Stimulated activated CD4-positive, alpha-beta T cell treated with anti-CD3 and anti-CD28 coated beads, Interleukin-4, amount 100 ng/mL, for 1 hour (primary cell): ENCODE data around the gene IDH3B.
A peak's percentile ranks its signal among the peaks of the same experiment; 100 is the strongest.
"Not testable (repeated sequence)": the region's sequence is repeated elsewhere in the genome, so short reads cannot be mapped to it uniquely, and the experiment has no call there.

Experiments
- DNase-seq: peaks from one replicate; pipeline ENCODE4 v3.0.0-alpha.2; 2020

Gene IDH3B

DNA sequence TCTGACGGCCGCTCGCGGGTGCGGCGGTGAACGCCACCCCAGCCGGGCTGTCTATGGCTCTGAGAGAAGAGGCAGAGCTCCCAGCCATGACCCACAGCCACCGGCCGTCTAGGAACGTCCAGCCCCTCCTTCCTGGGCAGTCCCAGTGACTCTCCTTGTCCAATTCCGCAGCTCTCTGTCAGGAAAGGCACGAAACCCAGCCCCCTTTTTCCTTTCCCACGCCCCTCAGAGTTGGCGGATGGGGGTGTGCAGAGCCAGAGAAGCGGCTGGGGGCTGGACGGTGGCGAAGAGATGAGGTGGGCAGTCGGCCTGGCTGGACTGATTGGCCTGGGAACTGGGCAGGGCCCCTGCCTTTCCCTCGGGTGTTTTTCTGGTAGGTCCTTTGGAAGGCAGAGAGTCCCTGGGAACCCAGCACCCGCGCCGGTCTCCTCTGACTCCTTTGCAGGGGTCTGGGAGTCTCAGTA lies 30.0 kb upstream of the IDH3B start:
- DNase-seq = no peak

DNA sequence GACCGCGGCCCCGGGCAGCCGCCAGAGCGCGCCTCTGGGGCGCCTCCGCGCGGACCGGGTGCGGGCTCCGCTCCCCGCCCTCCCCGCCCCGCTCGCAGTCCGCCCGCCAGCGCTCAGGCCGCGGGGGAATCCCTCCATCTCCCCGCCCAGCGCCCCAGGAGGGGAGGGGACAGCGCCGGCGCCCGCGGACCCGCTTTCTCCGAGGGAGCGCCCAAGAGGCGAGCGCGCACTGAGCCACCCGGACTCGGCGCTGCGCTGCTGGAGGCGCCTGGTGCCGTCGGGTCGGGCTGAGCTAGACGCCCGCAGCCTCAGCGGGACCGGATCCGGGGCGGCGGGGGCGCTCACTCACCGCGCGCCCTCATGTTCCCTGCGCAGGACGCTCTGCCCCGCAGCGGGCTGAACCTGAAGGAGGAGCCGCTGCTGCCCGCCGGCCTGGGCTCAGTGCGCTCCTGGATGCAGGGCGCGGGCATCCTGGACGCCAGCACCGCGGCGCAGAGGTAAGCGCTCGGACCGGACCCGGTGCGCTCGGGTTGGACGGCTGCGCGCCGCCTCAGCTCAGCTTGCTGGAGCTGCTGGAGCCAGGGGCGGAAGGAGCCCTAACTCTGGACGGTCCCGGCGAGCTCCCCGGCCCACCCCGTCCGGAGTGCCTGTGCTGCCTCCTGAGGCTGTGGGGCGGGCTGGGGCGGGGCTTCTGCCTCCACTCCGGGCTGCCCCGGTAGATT lies 29.4 kb upstream of the IDH3B start:
- peak; percentile 48 for DNase-seq

DNA sequence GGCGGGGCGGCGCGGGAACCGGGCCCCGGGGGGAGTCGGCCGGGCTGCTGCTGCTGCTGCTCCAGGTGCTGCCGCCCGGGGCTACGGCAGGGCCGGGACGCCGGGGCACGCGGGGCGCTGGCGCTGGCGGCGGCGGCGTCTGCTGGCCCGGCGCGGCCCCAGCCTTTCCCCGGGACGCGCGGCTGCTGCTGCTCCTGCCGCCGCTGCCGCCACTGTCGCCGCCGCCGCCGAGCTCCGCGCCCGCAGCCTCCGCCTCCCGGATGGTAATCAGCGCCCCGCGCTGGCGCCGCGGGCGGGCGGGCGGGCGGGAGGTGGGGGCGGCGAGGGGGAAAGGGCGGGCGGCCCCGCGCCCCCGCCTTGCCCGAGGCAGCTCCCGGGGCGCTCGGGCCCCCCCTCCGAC lies 28.9 kb upstream of the IDH3B start:
- DNase-seq = peak; percentile 30

DNA sequence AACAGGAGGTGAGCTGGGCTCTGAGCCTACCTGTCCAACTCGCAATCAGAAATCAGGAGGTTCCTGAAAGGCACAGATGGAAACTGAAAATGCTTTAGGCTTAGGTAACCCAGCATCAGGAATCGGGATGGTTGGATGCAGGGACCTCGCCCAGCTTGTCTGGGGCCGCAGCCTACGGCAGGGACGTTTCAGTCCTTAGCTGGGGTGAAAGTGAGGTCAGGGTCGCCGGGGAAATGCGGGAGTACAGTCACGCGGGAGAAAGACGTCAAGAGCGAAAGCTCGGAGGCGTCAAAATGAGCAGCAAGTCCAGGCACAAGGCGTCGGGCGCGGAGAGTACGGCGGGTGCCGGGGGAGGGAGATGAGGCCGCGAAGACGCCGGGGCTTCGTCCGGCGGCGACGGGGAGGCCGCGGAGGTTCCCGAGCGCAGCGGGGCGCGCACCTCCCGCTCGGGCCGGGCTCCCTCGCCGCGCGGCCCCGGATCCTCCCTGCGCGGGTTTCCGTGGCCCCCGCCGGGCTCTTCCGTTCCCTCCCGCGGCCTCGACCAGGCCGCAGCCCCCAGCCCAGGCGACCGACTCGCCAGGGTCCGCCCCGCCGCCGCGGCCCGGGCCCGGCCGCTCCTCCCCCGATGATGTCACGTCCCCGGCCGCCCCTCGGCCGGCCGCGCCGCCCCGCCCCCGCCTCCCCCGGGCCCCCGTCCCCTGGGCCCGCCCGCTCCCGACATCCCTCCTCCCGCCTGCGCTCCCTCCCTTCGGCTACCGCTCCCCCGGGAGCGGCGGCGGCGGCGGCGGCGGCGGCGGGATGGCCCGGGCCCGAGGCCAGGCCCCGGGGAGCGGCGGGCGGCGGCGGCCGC lies 28.2 kb upstream of the IDH3B start, which contains the start of gene EBF4:
Gene EBF4 (plus strand): TSS at position 745 of the 850 bp plus-strand sequence. CDS start 866 bp downstream, outside the sequence.
- DNase-seq = peak; percentile 20

DNA sequence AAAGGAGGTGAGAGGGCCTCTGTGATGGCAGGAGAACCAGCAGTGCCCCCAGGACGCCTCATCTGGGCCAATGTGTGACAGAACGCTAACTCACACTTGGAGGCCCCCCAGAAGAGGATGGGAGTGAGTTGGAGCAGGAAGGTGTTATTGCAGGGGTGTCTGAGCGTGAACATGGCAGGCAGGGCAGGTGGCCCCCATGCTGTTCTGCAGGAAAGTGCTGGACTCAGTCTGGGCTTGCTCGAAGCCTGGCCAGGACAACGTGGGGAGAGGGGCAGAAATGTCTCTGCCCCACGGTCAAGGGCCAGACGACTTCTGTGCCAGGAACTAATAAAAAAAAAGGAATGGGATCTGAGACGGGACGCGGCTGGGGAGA lies 27.6 kb upstream of the IDH3B start:
- no peak for DNase-seq

DNA sequence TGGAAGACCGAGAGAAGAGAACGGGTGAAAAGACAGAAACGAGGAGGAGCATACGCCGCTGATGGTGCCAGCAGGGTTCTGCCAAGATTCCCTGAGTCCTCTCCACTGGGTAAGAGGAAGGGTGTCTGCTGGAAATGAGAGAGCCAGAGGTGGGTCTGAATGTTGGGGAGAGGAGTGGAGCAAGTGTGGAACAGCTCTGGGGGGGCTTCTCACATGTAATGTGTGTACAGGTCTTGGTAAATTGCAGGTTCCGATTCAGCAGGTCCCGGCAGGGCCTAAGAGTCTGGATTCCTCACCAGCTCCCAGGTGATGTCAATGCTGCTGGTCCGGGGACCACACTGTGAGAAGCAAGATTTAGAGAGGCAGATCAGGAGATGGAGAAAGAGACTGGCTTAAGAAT lies 27.1 kb upstream of the IDH3B start:
- no peak for DNase-seq

DNA sequence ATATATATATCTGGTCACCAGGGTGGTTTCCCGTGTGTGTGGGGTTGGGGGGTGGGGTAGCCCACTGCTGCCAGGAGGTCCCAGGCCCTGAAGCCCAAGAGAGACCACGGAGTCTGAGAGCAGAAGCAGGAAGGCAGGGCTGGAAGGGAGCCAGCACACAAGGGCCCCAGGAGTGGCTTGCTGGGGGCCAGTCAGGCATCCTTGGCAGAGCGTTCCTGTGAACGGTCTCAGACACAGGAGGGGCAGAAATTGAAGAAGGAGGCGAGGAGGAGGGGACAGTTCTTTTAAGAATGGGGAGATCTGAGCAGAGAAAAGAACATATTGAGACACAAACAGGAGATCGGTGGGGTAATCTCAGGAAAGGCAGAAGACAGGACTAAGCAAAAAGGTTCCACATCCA lies 26.7 kb upstream of the IDH3B start:
- DNase-seq = no peak

DNA sequence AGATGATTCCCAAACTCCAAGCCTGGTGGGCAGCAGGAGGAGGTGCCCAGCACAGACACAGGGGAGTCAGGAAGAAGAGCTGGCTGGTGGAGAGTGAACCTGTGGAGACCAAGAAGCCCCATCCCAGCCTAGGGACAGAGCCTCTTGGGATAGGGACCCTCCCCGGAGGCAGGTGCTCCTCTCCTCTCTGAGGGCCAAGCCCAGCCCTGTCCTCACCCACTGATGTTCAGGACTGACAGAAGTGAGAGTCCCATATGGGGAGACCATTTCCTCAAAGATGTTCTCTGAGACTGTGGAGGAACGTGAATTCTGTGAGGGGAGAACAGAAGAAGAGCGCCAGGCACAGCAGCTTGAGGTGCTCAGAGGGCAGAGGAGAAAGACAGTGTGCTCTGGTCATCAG lies 26.2 kb upstream of the IDH3B start:
- no peak for DNase-seq

DNA sequence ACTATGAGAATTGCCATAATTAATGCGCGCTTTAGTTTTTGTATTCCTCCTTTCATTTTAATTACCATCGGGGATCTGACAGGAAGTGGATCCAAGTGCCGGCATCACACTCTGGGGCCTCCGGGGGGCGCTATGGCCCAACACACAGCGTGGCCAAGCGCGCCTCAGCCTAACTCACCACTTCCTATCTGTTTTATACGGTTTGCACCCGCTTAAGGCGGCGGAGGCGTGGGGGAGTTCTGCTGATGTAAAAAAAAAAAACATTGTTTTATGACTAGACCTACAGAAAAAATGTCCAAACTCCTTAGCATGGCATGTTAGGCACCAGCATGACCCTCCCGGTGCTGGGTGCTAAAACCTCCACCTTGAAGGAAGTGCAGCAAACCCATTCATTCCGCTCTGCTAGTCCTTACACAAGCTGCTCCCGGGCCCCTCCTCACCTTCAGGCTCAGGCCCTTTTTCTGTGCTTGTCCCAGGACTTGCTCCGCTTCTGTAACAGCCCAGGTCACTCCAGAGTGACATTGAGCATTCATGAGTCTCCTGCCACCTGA lies 24.1 kb upstream of the IDH3B start:
- peak; percentile 73 for DNase-seq

DNA sequence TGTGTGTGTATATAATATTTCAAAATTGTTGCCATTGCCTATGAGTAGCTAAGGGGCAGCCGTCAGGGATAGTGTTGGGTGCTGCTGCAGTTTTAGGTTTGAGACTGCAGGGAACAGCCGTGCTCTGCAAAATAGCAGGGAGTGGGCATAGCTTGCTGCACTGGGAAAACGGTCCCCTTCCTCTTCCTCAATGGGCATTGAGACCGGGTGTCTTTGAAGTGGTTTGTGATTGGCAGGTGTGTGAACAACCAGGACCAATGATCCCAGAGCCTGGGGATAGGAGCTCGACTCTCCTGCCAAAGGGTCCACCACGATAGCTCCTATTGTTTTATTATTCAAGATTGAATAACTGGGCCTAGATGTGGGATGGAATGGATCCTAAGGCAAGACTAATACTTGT lies 23.5 kb upstream of the IDH3B start:
- no peak for DNase-seq

DNA sequence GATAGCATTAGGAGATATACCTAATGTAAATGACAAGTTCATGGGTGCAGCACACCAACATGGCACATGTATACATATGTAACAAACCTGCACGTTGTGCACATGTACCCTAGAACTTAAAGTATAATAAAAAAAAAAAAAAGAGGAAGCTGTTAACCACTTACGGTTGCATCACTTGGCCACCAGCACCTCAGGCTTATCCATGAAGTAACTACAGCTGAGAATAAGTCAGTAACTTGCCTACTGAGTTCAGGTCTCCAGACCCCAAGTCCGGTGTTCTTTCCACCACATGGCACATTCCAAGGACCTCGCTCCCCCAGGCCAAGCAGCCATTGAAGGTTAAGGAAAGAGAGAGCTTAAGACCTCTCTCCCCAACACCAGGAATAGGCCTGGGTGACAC lies 20.8 kb upstream of the IDH3B start:
- DNase-seq = not testable (repeated sequence)

DNA sequence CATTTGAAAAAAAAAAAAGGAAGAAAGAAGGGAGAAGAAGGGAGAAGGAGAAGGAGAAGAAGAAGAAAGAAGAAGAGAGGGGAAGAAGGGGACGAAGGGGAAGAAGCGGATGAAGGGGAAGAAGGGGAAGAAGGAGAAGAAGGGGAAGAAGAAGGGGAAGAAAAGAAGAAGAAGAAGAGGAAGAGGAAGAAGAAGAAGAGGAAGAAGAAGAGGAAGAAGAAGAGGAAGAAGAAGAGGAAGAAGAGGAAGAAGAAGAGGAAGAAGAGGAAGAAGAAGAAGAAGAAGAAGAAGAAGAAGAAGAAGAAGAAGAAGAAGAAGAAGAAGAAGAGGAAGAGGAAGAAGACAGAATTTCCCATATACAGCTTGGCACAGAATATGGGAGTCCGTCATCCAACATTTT lies 18.0 kb upstream of the IDH3B start:
- DNase-seq = not testable (repeated sequence)

DNA sequence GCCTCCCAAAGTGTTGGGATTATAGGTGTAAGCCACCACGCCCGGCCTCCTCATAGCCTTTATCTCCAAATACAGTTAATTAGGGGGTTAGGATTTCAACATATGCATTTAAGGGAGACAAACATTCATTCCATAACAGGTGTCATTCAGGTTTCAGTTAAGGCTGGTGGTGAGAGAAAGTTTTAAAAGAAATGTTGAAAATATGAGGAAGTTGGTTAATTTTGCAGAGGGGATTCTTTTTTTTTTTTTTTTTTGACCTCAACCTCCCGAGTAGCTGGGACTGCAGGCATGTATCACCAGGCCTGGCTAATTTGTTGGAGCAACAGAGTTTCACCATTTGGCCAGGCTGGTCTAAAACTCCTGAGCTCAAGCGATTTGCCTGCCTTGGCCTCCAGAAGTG lies 16.0 kb upstream of the IDH3B start:
- DNase-seq = no peak

DNA sequence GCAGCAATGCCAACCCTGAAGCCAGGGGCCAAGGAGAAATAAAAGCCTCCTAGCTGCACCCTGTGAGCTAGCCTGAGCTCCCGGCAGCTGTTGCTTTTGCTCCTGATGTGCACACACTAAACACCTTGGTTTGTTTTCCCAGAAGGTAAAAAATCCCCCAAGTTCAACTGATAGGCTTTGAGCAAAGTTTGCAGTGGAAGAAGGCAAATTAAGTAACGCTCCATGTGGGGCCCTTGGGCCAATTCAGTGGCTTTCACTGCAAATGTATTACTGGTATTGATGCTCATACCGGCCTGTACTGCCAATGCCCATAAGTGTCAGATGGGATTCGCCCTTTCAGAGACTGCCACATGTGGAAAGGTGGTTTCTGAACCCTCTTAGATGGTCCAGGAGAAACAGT lies 9.4 kb upstream of the IDH3B start:
- no peak for DNase-seq

DNA sequence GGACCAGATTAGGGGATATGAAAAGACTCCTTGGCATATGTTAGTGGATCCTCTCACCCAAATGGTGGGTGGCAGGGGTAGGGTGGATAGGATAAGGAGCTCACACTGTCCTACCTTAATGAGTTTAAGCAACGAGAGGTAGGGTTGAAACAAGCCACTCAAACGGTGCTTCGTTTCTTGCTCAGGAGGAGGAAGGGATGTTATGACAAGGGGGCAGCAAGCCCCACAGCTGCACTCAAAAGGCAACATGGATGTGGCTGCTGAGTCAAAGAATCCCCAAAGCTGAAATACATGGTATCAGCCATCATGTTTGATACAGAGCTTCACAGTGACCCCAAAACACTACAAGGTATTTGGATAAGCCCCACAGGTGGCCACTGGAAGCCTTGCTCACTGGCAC lies 8.4 kb upstream of the IDH3B start:
- no peak for DNase-seq

DNA sequence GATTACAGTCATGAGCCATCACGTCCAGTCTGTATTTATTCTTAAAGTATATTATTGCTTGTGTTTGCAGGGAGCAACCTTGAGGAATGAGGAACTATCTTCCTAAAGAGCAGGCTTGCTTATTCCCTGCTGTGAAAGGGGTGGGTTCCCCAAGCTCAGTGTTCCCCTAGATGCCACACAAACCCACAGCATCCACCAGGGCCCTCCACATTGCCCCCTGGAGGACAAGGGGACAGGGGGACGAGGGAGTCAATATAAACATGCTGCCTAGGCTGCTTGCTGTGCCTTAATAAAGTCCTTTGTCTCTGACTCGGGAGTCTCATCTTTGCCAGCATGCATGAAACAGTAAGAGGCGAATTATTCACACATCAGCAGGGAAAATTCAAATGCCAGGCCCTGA lies 8.0 kb upstream of the IDH3B start:
- no peak for DNase-seq

DNA sequence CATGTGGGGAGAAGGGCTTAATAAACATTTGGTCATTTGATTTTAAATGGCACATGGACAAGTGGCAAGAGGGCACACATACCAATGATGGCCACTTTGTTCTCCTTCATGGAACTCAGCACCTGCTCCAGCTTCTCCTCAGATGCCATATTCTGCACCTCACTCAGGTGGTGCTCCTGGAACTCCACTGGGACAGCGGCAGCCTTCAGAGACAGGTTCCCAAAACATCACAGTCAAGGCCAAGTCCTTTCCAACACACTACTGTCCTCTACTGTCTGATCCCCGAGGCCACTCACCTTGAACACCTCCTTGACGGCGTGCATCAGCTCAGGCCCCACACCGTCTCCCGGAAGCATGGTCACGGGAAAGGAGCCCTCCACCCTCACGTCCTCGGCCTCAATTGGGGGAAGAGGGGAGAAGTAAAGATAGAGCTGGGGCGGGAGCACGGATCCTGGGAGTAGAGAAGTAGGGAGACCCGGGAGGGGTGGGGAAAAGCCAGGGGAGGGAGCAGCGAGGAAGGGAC lies 591 bp downstream of the IDH3B start:
- no peak for DNase-seq

DNA sequence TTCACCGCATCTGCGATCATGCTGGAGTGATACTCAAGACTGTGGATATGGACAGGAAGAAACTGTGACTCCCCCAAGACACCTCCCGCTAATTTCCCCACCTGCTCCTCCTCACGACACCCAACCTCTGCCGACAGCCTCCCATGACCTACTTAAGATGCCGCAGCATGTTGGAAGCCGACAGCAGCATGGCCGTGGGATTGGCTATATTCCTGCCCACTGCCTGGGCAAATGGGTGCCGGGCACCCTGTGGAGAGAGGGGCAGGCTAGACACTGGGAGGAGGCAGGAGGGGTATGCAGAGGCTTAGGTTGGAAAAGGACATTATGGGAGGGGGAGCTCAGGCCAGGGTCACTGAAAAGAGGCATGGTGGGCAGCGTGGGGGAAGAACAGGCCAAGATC lies 4.5 kb downstream of the IDH3B start:
- no peak for DNase-seq

DNA sequence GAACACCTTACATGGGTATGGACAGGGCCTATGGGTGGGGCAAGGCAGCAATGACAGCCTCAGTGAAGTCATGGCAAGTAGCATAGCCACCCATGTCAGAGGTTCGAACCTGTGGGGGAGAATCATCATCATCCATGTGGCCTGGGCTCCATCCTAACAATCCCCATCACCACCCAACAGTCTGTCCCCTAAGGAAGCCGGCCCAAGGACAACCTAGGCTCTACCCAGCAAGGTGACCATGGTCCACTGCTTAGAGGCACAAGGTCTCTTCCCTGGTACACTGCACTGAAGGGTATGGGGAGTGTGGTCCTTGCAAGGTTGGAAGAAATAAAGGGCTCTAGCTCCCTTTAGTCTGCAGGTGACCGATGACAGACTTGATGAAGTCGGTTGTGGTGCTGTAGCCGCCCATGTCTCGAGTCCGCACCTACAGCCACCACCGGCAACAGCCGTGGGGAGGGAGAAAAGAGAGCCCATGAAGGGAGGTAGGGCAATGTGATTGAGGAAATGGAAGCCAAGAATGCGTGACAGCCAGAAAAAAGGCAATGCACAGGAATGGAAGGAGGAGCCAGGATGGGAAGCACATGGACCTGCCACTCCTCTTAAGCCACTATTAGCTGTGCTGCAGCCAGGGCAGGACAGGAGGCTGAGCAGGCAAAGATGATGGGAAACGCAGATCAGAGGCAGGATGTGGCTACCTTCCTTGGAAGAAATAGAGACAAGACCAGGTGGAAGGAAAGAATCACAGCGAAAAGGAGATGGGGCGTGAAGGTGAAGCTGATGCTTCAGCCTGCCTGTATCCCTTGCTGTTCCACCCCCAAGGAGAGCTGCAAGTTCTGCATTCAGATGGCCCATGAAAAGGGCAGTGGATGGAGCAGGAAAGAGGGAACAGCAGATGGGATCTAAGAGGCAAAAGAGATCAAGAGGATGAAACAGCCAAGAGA lies 5.3 kb downstream of the IDH3B start:
- no peak for DNase-seq

DNA sequence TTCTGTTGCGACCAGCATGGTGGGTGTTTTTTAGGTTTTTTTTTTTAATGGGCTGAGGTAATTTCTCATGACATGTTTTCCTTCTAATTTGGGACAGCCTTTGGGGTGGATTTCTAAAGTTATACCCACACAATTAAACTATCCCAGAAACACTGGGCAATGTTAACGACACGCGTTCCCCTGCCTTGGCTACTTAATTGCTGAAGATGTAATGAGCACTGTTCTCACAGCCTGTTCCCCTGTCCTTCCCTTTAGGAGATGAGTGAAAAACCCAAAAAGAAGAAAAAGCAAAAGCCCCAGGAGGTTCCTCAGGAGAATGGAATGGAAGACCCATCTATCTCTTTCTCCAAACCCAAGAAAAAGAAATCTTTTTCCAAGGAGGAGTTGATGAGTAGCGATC lies 6.3 kb downstream of the IDH3B start:
- DNase-seq = no peak

DNA sequence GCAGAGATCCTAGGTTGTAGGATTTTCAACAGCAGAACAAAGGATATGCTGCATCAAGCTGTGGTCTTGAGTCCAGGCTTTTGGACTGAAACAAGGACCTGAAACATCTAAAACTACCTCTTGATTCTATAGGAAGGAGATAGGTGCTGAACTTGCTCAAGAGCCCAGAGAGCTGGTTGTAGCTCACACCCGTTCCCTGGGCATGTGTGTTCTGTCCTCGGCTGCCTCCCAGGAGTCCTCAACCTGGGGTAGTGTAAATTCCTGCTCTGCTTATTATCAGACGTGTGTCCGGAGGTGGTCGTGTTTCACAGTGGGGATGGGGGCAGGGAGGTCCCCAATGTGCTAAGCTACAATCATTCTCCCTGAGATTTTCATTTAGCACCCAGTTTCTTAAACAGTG lies 6.8 kb downstream of the IDH3B start:
- no peak for DNase-seq

DNA sequence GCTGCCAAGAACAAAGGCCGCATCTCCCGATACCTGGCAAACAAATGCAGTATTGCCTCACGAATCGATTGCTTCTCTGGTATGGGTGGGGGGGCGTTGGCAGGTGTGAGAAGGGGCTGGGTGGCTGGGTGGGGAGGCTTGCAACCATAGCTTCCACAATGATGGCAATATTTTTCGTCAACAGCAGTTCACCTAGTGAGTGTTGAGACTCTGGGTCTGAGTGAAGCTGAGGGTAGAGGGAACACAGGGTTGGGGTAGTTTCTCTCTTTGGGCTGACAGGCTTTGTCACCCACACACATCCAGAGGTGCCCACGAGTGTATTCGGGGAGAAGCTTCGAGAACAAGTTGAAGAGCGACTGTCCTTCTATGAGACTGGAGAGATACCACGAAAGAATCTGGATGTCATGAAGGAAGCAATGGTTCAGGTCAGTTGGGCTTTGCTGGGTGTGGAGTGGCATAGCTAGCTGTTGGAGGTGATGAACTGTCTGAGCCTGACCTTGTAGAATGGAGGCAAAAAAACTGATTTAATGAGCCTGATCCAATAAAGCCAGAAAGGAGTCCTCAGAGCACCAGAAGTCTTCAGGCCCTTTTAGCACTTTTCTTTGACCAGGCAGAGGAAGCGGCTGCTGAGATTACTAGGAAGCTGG lies 7.4 kb downstream of the IDH3B start:
- no peak for DNase-seq
